Fibroblast of pulmonary artery (primary cell): ENCODE measurements around the gene RTP5.
"Not testable (repeated sequence)": the region's sequence is repeated elsewhere in the genome, so short reads cannot be mapped to it uniquely, and the experiment has no call there.

Experiments used
- DNase-seq: peaks from one replicate; pipeline ENCODE4 v3.0.0-alpha.2; 2010; ENCODE audit warnings: low read depth
- H3K4me3 ChIP-seq: replicated peaks from 2 replicates; pipeline ENCODE4 v1.5.1; 2011; ENCODE audit warnings: low read depth, mild to moderate bottlenecking, control low read depth, low read length, moderate library complexity
- TF ChIP-seq, protein P1 (sequence below): IDR thresholded peaks from 2 replicates; pipeline ENCODE4 v1.5.1; 2011; ENCODE audit warnings: mild to moderate bottlenecking, control low read depth, low read length, inconsistent platforms; ENCODE audit errors: missing control alignments

The RTP5 gene

DNA sequence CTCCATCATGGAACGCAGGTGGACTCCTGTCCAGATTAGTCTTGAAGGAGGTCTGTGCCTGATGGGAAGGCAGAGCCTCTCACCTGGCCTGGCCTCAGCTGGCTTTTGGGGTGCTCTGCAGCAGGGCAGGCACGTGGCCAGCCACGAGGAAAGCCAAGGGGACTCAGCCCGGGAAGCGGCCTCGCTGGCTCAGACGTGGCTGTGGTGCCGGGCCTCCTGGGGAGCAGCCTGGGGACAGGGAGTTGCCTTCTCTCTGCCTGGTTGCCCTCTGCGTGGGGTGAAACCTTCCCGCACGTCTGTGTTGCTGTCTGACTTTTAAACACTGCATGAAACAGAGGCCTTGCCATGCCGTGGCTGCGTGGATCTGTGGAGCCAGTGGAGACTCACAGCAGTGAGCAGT, 45.0 kb downstream of the RTP5 start:
- no peak overlapping the region for H3K4me3 ChIP-seq
- TF ChIP-seq, protein P1, sequence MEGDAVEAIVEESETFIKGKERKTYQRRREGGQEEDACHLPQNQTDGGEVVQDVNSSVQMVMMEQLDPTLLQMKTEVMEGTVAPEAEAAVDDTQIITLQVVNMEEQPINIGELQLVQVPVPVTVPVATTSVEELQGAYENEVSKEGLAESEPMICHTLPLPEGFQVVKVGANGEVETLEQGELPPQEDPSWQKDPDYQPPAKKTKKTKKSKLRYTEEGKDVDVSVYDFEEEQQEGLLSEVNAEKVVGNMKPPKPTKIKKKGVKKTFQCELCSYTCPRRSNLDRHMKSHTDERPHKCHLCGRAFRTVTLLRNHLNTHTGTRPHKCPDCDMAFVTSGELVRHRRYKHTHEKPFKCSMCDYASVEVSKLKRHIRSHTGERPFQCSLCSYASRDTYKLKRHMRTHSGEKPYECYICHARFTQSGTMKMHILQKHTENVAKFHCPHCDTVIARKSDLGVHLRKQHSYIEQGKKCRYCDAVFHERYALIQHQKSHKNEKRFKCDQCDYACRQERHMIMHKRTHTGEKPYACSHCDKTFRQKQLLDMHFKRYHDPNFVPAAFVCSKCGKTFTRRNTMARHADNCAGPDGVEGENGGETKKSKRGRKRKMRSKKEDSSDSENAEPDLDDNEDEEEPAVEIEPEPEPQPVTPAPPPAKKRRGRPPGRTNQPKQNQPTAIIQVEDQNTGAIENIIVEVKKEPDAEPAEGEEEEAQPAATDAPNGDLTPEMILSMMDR: no peak
- no peak for DNase-seq

DNA sequence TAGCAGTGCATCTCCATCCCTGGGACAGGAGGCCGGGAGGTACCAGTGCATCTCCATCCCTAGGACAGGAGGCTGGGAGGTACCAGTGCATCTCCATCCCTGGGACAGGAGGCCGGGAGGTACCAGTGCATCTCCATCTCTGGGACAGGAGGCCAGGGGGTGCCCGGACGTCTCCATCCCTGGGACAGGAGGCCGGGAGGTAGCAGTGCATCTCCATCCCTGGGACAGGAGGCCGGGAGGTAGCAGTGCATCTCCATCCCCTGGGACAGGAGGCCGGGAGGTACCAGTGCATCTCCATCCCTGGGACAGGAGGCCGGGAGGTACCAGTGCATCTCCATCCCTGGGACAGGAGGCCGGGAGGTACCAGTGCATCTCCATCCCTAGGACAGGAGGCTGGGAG, 52.1 kb downstream of the RTP5 start:
- not testable (repeated sequence) for H3K4me3 ChIP-seq, DNase-seq

- TF ChIP-seq, protein P1: no peak
- no peak overlapping the region for H3K4me3 ChIP-seq
- no peak for DNase-seq
Measured at GRCh38 chr2:241922411-241922810, 52.9 kb downstream of the RTP5 start.

- not testable (repeated sequence) for DNase-seq, H3K4me3 ChIP-seq
Measured at GRCh38 chr2:241922816-241923601, 53.5 kb downstream of the RTP5 start.
